ENCODE results near the gene DNAJC15. TPM values are rescaled to one million over a fixed set of nuclear protein-coding genes. Genes with fewer than 3 reads are reported as not detected.
"Not testable (repeated sequence)": the region's sequence is repeated elsewhere in the genome, so short reads cannot be mapped to it uniquely, and the experiment has no call there.

The DNAJC15 gene
- total and polyA plus RNA-seq, 4 experiments from 2014 or later = 9.7 to 16.0 (median 13.0) TPM

DNA sequence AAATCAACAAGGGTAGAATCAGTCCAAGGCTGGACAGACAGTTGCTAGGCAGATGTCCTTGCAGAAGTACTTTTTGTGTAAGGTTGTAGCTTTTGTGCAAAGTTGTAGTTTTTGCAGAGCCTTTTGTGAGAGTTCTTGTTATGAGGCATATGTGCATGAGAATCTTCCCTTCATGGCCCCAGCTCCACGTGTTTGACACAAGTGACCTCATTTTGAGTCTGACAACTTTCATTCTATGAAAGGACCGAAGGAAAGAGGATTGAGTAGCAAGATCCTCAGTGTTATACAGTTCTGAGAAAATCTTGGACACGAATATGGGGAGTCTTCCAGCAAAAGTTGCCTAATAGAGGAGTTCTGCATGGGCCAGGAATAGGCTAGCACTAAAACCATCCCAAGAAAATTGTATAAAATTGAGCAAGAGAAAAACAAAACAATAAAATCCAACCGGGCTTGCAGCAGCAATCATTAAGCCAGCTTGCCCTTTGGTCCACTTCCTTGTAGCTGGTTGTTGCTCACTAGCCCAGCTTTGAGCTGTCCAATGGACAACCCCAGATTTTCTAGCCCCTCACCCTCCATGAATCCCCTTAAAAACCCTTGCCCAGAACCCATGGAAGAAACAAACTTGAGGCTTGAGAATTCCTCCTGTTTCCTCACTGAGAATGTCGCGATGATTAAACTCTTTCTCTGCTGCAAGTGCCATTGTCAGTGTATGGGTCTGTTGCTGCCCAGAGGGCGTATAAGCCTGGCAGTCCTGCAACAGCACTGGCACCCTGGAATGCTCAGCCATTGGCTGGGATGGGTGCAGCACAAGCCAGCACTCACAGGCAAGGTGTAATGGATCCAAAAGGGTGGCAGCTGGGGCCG lies 37.8 kb upstream of the DNAJC15 start:
- no peaks in the 10 kb centered on the region for H3K36me3 ChIP-seq (ENCODE audit: insufficient read depth, low read length)
- intact Hi-C loops (cut with micrococcal nuclease) = no loop called here
- CTCF ChIA-PET (ENCODE audit: partially characterized antibody) = interaction anchor here (0.6 to 2.7 kb wide), 3 partner anchors 14 to 16 kb away, joined by 3 to 14 read pairs (median 5); no protein-coding TSS in a partner anchor

DNA sequence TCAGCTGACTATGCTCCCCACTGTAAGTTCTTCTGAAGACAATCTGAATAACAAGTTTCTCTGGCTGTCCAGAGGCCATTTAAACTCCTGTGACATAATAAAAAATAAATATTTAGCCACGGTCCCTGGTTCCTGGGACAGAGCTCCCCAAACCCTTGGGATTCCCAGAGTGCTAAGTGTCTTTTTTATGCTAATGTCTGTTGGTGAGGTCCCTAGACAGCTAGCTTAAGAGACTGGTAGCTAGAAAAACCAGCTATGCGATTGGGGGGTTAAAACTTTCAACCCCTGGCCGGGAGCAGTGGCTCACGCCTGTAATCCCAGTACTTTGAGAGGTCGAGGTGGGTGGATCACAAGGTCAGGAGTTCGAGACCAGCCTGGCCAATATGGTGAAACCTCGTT lies 37.2 kb upstream of the DNAJC15 start:
- Mint-ChIP-seq H3K9me3 (peaks cover 0 to 1% (median 0%) of the 10 kb centered on the region in 8 donors), H3K27ac (peak overlapping the region in 1 of 7 donors; percentile 57), H3K27me3 (no peaks in the 10 kb centered on the region), H3K4me3 (peak overlapping the region in 1 of 8 donors; percentile 31), H3K36me3 (peaks cover 16 to 21% of the 10 kb centered on the region in 2 donors), H3K4me1 (peaks cover 46 to 58% (median 52%) of the 10 kb centered on the region in 4 donors)
- no peak for DNase-seq
- ChIA-PET POLR2A (ENCODE audit: partially characterized antibody) (no interaction called here), CTCF (ENCODE audit: partially characterized antibody) (interaction anchor here (2.7 kb wide), 1 partner anchor 15 kb away, joined by 14 read pairs; no protein-coding TSS in a partner anchor)
- no peaks in the 10 kb centered on the region for H3K36me3 ChIP-seq (ENCODE audit: insufficient read depth, low read length)
- no peak overlapping the region for H3K4me3 ChIP-seq (ENCODE audit: low read length in 2 of 2)
- H3K4me1 ChIP-seq (ENCODE audit: insufficient read depth, low read length) = peaks cover 50% of the 10 kb centered on the region
- H3K27ac ChIP-seq (ENCODE audit: low read depth, low read length) = no peak overlapping the region
- intact Hi-C loops (cut with micrococcal nuclease) = no loop called here
- no peaks in the 10 kb centered on the region for H3K27me3 ChIP-seq (ENCODE audit: insufficient read depth, low read length)
- H3K9me3 ChIP-seq (ENCODE audit: control insufficient read depth in 1 of 2, low read length in 2 of 2) = no peaks in the 10 kb centered on the region

More for the DNA sequence above, 37.8 kb upstream of the DNAJC15 start:
- DNase-seq = no peak
- Mint-ChIP-seq H3K4me3 (no peak overlapping the region), H3K9me3 (no peaks in the 10 kb centered on the region), H3K36me3 (peaks cover 11 to 25% of the 10 kb centered on the region in 2 donors), H3K27ac (no peak overlapping the region), H3K27me3 (no peaks in the 10 kb centered on the region), H3K4me1 (peaks cover 40 to 52% (median 50%) of the 10 kb centered on the region in 4 donors)
- H3K4me1 ChIP-seq (ENCODE audit: insufficient read depth, low read length) = peaks cover 43% of the 10 kb centered on the region
- no peak overlapping the region for H3K4me3 ChIP-seq (ENCODE audit: low read length in 2 of 2)
- no peak overlapping the region for H3K27ac ChIP-seq (ENCODE audit: low read depth, low read length)
- POLR2A ChIA-PET (ENCODE audit: partially characterized antibody) = no interaction called here
- no peaks in the 10 kb centered on the region for H3K27me3 ChIP-seq (ENCODE audit: insufficient read depth, low read length)
- no peaks in the 10 kb centered on the region for H3K9me3 ChIP-seq (ENCODE audit: control insufficient read depth in 1 of 2, low read length in 2 of 2)

DNA sequence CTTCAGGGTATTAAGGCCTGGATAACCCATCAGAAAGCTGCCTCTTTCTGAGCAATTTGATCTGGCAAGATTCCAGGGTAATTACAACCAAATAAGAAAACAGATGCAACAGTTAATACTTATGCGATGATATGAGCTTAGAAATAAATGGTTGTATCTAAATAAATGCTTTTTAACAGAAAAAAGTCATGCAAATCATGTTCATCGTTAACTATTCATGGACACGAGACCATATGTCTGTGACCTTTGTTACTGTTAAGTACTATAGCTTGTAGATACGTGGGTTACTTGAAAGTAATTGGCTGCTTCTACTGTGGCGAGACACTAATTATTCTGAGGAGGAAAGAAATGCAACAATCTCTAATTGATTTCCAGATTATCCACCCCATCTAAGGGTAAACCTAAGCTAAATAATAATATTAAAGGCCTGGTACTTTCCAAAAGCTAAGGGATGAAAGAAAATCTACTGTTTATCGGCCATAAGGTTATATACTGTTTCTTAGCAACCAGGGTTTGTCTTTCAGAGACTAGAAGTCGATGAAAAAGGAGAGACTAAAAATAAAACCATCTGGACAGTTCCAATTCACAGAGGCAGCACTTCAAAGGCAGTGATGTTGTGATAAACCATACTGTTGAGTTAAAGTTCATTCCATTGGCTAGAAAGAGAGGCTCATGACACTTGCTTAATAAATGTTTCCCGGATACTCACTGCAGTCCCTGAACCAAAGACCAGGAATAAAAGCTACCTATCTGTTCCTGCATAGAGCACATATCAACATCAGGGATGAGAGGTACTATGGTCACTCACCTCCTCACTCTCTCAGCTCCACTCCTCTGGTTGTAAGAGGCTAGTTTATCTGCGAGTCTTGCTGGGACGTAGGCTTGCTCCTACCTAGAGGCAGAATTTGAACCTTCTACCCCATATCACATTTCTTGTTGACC lies 32.8 kb upstream of the DNAJC15 start:
- Mint-ChIP-seq H3K27ac (peak overlapping the region; percentile 99 to 100 (median 99)), H3K4me3 (peak overlapping the region; percentile 93 to 97 (median 96)), H3K36me3 (peaks cover 9 to 14% of the 10 kb centered on the region in 2 donors), H3K4me1 (peaks cover 35 to 59% (median 45%) of the 10 kb centered on the region in 4 donors), H3K9me3 (peaks cover 0 to 7% (median 0%) of the 10 kb centered on the region in 8 donors), H3K27me3 (no peaks in the 10 kb centered on the region)
- intact Hi-C loops (cut with micrococcal nuclease) = loop anchor here (5.0 kb wide), 2 partner anchors 97 to 1028 kb away; partner anchors contain the start of gene VWA8
- DNase-seq = peak in 4 of 5 donors; percentile 32 to 56 (median 44)
- POLR2A ChIA-PET (ENCODE audit: partially characterized antibody) = interaction anchor here (0.6 to 4.1 kb wide), 14 partner anchors 11 to 1285 kb away, joined by 3 to 97 read pairs (median 8); partner anchors contain the start of genes AKAP11, CCDC122, DNAJC15 and LACC1
- peak overlapping the region; percentile 95 for H3K27ac ChIP-seq (ENCODE audit: low read depth, low read length)
- peak overlapping the region; percentile 73 to 88 for H3K4me3 ChIP-seq (ENCODE audit: low read length in 2 of 2)
- H3K27me3 ChIP-seq (ENCODE audit: insufficient read depth, low read length) = no peaks in the 10 kb centered on the region
- H3K4me1 ChIP-seq (ENCODE audit: insufficient read depth, low read length) = peaks cover 44% of the 10 kb centered on the region
- no peaks in the 10 kb centered on the region for H3K9me3 ChIP-seq (ENCODE audit: control insufficient read depth in 1 of 2, low read length in 2 of 2)
- H3K36me3 ChIP-seq (ENCODE audit: insufficient read depth, low read length) = no peaks in the 10 kb centered on the region
- CTCF ChIA-PET (ENCODE audit: partially characterized antibody) = interaction anchor here (1.2 to 4.7 kb wide), 10 partner anchors 7 to 87 kb away, joined by 3 to 39 read pairs (median 8); no protein-coding TSS in a partner anchor

DNA sequence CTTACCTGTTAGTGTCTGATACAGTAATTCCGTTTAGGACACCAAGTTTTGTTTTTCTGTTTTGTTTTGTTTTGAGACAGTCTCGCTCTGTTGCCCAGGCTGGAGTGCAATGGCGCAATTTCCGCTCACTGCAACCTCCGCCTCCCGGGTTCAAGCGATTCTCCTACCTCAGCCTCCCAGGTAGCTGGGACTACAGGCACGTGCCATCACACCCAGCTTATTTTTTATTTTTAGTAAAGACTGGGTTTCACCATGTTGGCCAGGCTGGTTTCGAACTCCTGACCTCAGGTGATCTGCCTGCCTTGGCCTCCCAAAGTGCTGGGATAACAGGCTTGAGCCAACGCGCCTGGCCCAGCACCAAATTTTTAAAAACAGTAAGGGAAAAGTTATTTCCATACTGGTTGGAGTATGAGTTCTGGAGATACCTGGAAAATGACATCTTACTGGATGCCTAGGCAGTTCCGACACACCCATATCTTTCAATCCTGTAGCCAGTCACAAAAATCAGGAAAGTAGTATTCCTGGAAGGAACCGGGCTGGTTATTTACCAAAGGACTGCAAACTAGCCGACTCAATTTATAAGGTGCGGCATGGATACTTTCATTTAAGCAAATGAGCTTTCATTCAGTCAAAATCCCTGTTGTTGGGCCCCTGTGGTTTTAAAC lies 32.0 kb upstream of the DNAJC15 start:
- Mint-ChIP-seq H3K4me1 (peaks cover 31 to 55% (median 41%) of the 10 kb centered on the region in 4 donors), H3K4me3 (peak overlapping the region; percentile 93 to 97 (median 96)), H3K27ac (peak overlapping the region; percentile 99 to 100 (median 99)), H3K36me3 (peaks cover 4 to 11% of the 10 kb centered on the region in 2 donors)
- not testable (repeated sequence) for H3K36me3 ChIP-seq (ENCODE audit: insufficient read depth, low read length); H3K27me3 Mint-ChIP-seq; H3K9me3 Mint-ChIP-seq; H3K9me3 ChIP-seq (ENCODE audit: control insufficient read depth in 1 of 2, low read length in 2 of 2); H3K27me3 ChIP-seq (ENCODE audit: insufficient read depth, low read length)
- intact Hi-C loops (cut with micrococcal nuclease) = loop anchor here (5.0 kb wide), 2 partner anchors 96 to 1029 kb away; partner anchors contain the start of gene VWA8
- Histone ChIP-seq H3K27ac (ENCODE audit: low read depth, low read length) (peak overlapping the region; percentile 95), H3K4me1 (ENCODE audit: insufficient read depth, low read length) (peaks cover 40% of the 10 kb centered on the region), H3K4me3 (ENCODE audit: low read length in 2 of 2) (peak overlapping the region; percentile 73 to 88)
- ChIA-PET POLR2A (ENCODE audit: partially characterized antibody) (interaction anchor here (0.8 to 4.1 kb wide), 18 partner anchors 8 to 1284 kb away, joined by 3 to 97 read pairs (median 8); partner anchors contain the start of genes AKAP11, CCDC122, DNAJC15 and LACC1), CTCF (ENCODE audit: partially characterized antibody) (interaction anchor here (0.9 to 4.7 kb wide), 9 partner anchors 10 to 94 kb away, joined by 3 to 39 read pairs (median 7); no protein-coding TSS in a partner anchor)
- peak in 2 of 5 donors; percentile 4 to 6 for DNase-seq

DNA sequence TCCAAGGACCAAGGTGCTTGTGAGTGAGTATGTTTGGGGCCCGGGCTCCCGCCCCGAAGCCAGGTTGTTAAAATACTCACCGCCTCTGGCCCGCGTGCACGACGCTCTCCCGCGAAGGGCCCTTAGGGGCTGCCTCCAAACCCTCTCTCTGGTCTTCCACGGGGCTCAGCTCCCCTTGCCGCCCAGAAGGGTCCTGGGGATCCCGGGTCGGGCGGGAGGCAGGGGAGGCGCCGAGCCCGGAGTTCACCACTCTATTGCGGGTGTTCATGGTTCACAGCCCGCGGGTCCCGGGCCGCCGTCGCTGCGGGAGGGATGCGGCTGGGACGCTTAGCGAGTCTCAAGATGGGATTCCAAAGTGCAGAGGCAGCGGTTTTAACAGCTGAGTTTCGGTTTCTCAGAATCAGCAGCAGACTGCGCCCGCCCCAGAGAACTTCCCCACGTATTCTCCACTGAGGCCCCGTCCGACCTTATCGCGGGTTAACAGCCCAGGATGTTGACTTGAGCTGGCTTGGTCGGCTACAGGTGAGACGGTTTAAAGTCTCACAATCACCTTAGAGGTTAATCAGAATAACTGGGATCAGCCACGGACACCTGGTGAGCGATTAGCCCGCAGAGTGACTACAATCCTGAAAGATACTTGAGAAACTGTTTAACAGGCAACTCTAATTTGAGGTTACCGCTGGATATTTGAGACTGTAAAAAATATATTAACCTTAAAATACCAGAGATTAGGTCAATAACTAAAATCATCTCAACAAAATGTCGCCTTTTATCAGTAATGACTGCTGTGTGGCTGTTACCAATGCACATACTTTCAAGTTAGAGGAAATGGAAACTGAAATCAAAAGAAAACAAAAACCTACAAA lies 31.3 kb upstream of the DNAJC15 start, which contains the start of gene EPSTI1:
Gene EPSTI1 (minus strand): TSS at position 344 of the 866 bp plus-strand sequence. CDS start 76 bp downstream, at position 268.
- H3K9me3 ChIP-seq (ENCODE audit: control insufficient read depth in 1 of 2, low read length in 2 of 2) = no peaks in the 10 kb centered on the region
- H3K27me3 ChIP-seq (ENCODE audit: insufficient read depth, low read length) = no peaks in the 10 kb centered on the region
- H3K27ac ChIP-seq (ENCODE audit: low read depth, low read length) = peak within 1 kb of the TSS; percentile 95
- DNase-seq = peak; percentile 79 to 84 (median 81)
- no peaks in the 10 kb centered on the region for H3K27me3 Mint-ChIP-seq
- ChIA-PET CTCF (ENCODE audit: partially characterized antibody) (interaction anchor here (0.9 to 4.7 kb wide), 9 partner anchors 13 to 93 kb away, joined by 3 to 39 read pairs (median 7); no protein-coding TSS in a partner anchor), POLR2A (ENCODE audit: partially characterized antibody) (interaction anchor here (0.8 to 4.1 kb wide), 28 partner anchors 9 to 1927 kb away, joined by 3 to 97 read pairs (median 4); partner anchors contain the start of genes AKAP11, CCDC122, DNAJC15 and LACC1)
- peaks cover 35 to 63% (median 41%) of the 10 kb centered on the region in 4 donors for H3K4me1 Mint-ChIP-seq
- H3K36me3 ChIP-seq (ENCODE audit: insufficient read depth, low read length) = no peaks in the 10 kb centered on the region
- peak within 1 kb of the TSS; percentile 99 to 100 (median 99) for H3K27ac Mint-ChIP-seq
- H3K9me3 Mint-ChIP-seq = peaks cover 0 to 7% (median 0%) of the 10 kb centered on the region in 8 donors
- H3K4me3 Mint-ChIP-seq = peak within 1 kb of the TSS; percentile 93 to 97 (median 96)
- peak within 1 kb of the TSS; percentile 73 to 88 for H3K4me3 ChIP-seq (ENCODE audit: low read length in 2 of 2)
- intact Hi-C loops (cut with micrococcal nuclease) = loop anchor here (1.0 to 5.0 kb wide), 5 partner anchors 22 to 1030 kb away; partner anchors contain the start of genes DNAJC15 and VWA8
- H3K4me1 ChIP-seq (ENCODE audit: insufficient read depth, low read length) = peaks cover 40% of the 10 kb centered on the region
- peaks cover 4 to 10% of the 10 kb centered on the region in 2 donors for H3K36me3 Mint-ChIP-seq

Measured in CD4-positive, alpha-beta memory T cell (primary cell).